Trophoblast cell (in vitro differentiated cells and primary cell): ENCODE results near the gene MELK.

ENCODE experiments used
- DNase-seq, 2 donors: peaks; one replicate each; pipeline ENCODE4 v3.0.0-alpha.2; 2016
- H2AFZ ChIP-seq: 2 replicates; pipeline ENCODE4 v1.6.1; 2013; ENCODE audit warnings: low read length, moderate library complexity, mild to moderate bottlenecking; ENCODE audit not compliant: insufficient read depth, poor library complexity
- H2AK5ac ChIP-seq: 2 replicates; pipeline ENCODE4 v1.6.1; 2013; ENCODE audit warnings: mild to moderate bottlenecking, low read length
- H2BK120ac ChIP-seq: 2 replicates; pipeline ENCODE4 v1.6.1; 2013; ENCODE audit warnings: low read length, mild to moderate bottlenecking, moderate library complexity; ENCODE audit not compliant: insufficient read depth, poor library complexity
- H2BK12ac ChIP-seq: 2 replicates; pipeline ENCODE4 v1.6.1; 2013; ENCODE audit warnings: mild to moderate bottlenecking, low read length, moderate library complexity
- H2BK5ac ChIP-seq: 2 replicates; pipeline ENCODE4 v1.6.1; 2013; ENCODE audit warnings: low read length, low read depth, moderate library complexity, mild to moderate bottlenecking; ENCODE audit not compliant: poor library complexity
- H3K14ac ChIP-seq: 2 replicates; pipeline ENCODE4 v1.6.1; 2013; ENCODE audit warnings: mild to moderate bottlenecking, low read length
- H3K18ac ChIP-seq: 2 replicates; pipeline ENCODE4 v1.6.1; 2013; ENCODE audit warnings: mild to moderate bottlenecking, low read length
- H3K23ac ChIP-seq: 2 replicates; pipeline ENCODE4 v1.6.1; 2013; ENCODE audit warnings: low read length
- H3K27ac ChIP-seq: 2 replicates; pipeline ENCODE4 v1.5.1; 2013; ENCODE audit warnings: low read depth, mild to moderate bottlenecking, inconsistent platforms, low read length, moderate library complexity
- H3K27me3 ChIP-seq: 2 replicates; pipeline ENCODE4 v1.6.1; 2013; ENCODE audit warnings: inconsistent platforms, mild to moderate bottlenecking, low read length, moderate library complexity; ENCODE audit not compliant: insufficient read depth
- H3K36me3 ChIP-seq, 2 experiments: 1 replicate in 1 of 2; 2 replicates in 1 of 2; pipeline ENCODE4 v1.6.1; 2013; ENCODE audit warnings: low read length in 2 of 2, mild to moderate bottlenecking in 2 of 2, moderate library complexity in 1 of 2; ENCODE audit not compliant: insufficient read depth in 2 of 2, control insufficient read depth in 1 of 2
- H3K4ac ChIP-seq: 2 replicates; pipeline ENCODE4 v1.6.1; 2013; ENCODE audit warnings: low read depth, mild to moderate bottlenecking, low read length, moderate library complexity
- H3K4me1 ChIP-seq, 2 experiments: 1 replicate in 1 of 2; 2 replicates in 1 of 2; pipeline ENCODE4 v1.6.1; 2013; ENCODE audit warnings: low read length in 2 of 2, mild to moderate bottlenecking in 2 of 2, moderate library complexity in 1 of 2; ENCODE audit not compliant: insufficient read depth in 2 of 2, control insufficient read depth in 1 of 2
- H3K4me2 ChIP-seq: 2 replicates; pipeline ENCODE4 v1.6.1; 2013; ENCODE audit warnings: inconsistent platforms, mild to moderate bottlenecking, low read length, moderate library complexity
- H3K4me3 ChIP-seq: 2 replicates; pipeline ENCODE4 v1.5.1; 2013; ENCODE audit warnings: mild to moderate bottlenecking, low read depth, low read length, inconsistent platforms
- H3K79me1 ChIP-seq: one replicate; pipeline ENCODE4 v1.6.1; 2013; ENCODE audit warnings: low read length
- H3K79me2 ChIP-seq: 2 replicates; pipeline ENCODE4 v1.6.1; 2013; ENCODE audit warnings: low read length, mild to moderate bottlenecking; ENCODE audit not compliant: control insufficient read depth, insufficient read depth, poor library complexity
- H3K9ac ChIP-seq: 2 replicates; pipeline ENCODE4 v1.6.1; 2013; ENCODE audit warnings: mild to moderate bottlenecking, low read length
- H3K9me3 ChIP-seq: 2 replicates; pipeline ENCODE4 v1.6.1; 2013; ENCODE audit warnings: low read depth, mild to moderate bottlenecking, control low read depth, inconsistent platforms, low read length; ENCODE audit not compliant: insufficient read depth
- H4K12ac ChIP-seq: 2 replicates; pipeline ENCODE4 v1.6.1; 2013; ENCODE audit warnings: low read depth, mild to moderate bottlenecking, low read length, moderate library complexity
- H4K8ac ChIP-seq: 2 replicates; pipeline ENCODE4 v1.6.1; 2013; ENCODE audit warnings: low read depth, mild to moderate bottlenecking, low read length, moderate library complexity
- H4K91ac ChIP-seq: one replicate; pipeline ENCODE4 v1.6.1; 2013; ENCODE audit warnings: low read depth, mild to moderate bottlenecking, low read length, moderate library complexity
- WGBS: extraction: QIAGEN DNeasy Blood & Tissue Kit; methylation state at CpG from one replicate; pipeline ENCODE4 v1.1.7; 2013; ENCODE audit warnings: missing lambda C conversion rate; ENCODE audit not compliant: insufficient read length, insufficient coverage; ENCODE audit errors: extremely low coverage; 5-methylcytosine and 5-hydroxymethylcytosine counted together

MELK gene

DNA sequence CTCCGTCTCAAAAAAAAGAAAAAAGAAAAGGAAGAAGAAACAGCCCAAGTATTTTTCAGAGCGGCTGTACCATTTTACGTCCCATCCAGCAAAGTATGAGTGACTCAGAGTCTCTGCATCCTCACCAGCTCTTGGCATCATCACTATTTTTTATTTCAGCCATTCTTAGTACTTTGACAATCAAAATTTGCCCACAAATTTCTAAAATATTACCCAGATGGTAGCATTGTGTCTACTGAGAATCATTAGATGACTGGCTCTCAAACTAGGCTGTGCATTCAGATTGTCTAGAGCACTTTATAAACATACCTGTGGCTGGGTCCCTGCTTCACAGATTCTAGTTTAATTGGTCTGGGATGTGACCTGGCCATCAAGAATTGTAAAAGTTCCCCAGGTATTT, 21.6 kb upstream of the MELK start:
- Histone ChIP-seq H3K4me2 (no peak overlapping the region), H2AK5ac (no peak overlapping the region), H2BK5ac (no peak overlapping the region), H3K23ac (no peak overlapping the region), H4K12ac (no peak overlapping the region), H4K8ac (no peak overlapping the region), H3K79me1 (no peaks in the 10 kb centered on the region), H3K36me3 (no peaks in the 10 kb centered on the region), H2AFZ (no peak overlapping the region), H3K4me1 (peaks cover 2 to 5% of the 10 kb centered on the region in 2 experiments), H2BK120ac (no peak overlapping the region), H3K27ac (no peak overlapping the region), H3K9me3 (no peaks in the 10 kb centered on the region), H3K9ac (no peak overlapping the region), H3K4ac (no peak overlapping the region), H4K91ac (no peak overlapping the region), H3K4me3 (no peak overlapping the region), H3K27me3 (no peaks in the 10 kb centered on the region), H2BK12ac (no peak overlapping the region), H3K79me2 (no peaks in the 10 kb centered on the region), H3K18ac (no peak overlapping the region), H3K14ac (no peak overlapping the region)
- no CpG with 5 or more reads among the region's 3 CpGs for WGBS
- peak in 1 of 2 donors; percentile 17 for DNase-seq

DNA sequence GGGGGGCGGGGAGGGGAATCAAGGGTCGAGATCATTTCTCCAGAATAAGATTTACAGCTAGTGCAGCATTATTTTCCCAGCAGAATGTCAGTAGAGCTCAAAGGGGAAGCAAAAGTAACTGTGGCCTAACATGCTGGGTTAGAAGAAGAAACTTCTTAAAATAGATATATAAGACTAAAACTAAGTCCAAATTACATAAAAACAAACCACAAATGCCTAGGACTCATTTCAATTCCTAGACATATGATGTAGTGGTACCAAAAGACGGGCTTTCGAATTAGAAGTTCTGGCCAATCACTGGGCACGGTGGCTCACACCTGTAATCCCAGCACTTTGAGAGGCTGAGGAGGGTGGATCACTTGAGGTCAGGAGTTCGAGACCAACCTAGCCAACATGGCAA, 20.8 kb upstream of the MELK start:
- no peak for DNase-seq
- H4K8ac ChIP-seq = no peak overlapping the region
- H4K12ac ChIP-seq = no peak overlapping the region
- no peaks in the 10 kb centered on the region for H3K79me1 ChIP-seq
- H3K79me2 ChIP-seq = no peaks in the 10 kb centered on the region
- no peak overlapping the region for H2BK120ac ChIP-seq
- no peak overlapping the region for H3K4ac ChIP-seq
- H3K9ac ChIP-seq = no peak overlapping the region
- H3K4me2 ChIP-seq = no peak overlapping the region
- H4K91ac ChIP-seq = no peak overlapping the region
- no peaks in the 10 kb centered on the region for H3K9me3 ChIP-seq
- H3K14ac ChIP-seq = no peak overlapping the region
- no peak overlapping the region for H3K4me3 ChIP-seq
- H2BK5ac ChIP-seq = no peak overlapping the region
- no peak overlapping the region for H2AFZ ChIP-seq
- no peak overlapping the region for H2BK12ac ChIP-seq
- H3K4me1 ChIP-seq = peaks cover 2 to 5% of the 10 kb centered on the region in 2 experiments
- no CpG with 5 or more reads among the region's 6 CpGs for WGBS
- H2AK5ac ChIP-seq = no peak overlapping the region
- no peak overlapping the region for H3K23ac ChIP-seq
- H3K27me3 ChIP-seq = no peaks in the 10 kb centered on the region
- H3K18ac ChIP-seq = no peak overlapping the region
- no peaks in the 10 kb centered on the region for H3K36me3 ChIP-seq
- no peak overlapping the region for H3K27ac ChIP-seq

DNA sequence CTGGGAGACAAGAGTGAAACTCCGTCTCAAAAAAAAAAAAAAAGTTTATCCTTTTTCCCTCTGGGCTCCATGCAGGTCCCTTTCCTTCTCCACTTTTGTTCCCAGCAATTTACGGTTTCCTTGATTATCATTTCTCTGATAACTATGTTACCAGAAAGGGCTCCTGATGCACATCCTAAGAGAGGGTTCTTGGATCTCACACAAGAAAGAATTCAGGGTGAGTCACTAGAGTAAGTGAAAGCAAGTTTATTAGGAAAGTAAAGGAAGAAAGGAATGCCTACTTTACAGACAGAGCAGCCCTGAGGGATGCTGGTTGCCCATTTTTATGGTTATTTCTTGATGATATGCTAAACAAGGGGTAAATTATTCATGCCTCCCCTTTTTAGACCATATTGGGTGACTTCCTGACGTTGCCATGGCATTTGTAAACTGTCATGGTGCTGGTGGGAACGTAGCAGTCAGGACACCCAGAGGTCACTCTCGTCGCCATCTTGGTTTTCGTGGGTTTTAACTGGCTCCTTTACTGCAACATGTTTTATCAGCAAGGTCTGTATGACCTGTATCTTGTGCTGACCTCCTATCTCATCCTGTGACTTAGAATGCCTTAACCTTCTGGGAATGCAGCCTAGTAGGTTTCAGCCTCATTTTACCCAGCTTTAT, 13.5 kb upstream of the MELK start:
- Histone ChIP-seq H3K4me3 (no peak overlapping the region), H3K36me3 (no peaks in the 10 kb centered on the region), H3K9ac (no peak overlapping the region), H2BK5ac (peak overlapping the region; percentile 8), H3K79me2 (no peaks in the 10 kb centered on the region), H3K4me1 (peaks cover 8 to 12% of the 10 kb centered on the region in 2 experiments), H3K14ac (no peak overlapping the region), H3K4me2 (no peak overlapping the region), H3K4ac (no peak overlapping the region), H2AFZ (no peak overlapping the region), H2BK120ac (no peak overlapping the region), H4K8ac (no peak overlapping the region), H2AK5ac (no peak overlapping the region), H3K18ac (no peak overlapping the region), H4K12ac (no peak overlapping the region), H3K27me3 (no peaks in the 10 kb centered on the region), H3K79me1 (peaks cover 12% of the 10 kb centered on the region), H2BK12ac (peak overlapping the region; percentile 28), H3K9me3 (no peaks in the 10 kb centered on the region), H4K91ac (no peak overlapping the region), H3K23ac (no peak overlapping the region), H3K27ac (peak overlapping the region; percentile 57)
- DNase-seq = peak; percentile 82 to 92
- WGBS = no CpG with 5 or more reads among the region's 7 CpGs

DNA sequence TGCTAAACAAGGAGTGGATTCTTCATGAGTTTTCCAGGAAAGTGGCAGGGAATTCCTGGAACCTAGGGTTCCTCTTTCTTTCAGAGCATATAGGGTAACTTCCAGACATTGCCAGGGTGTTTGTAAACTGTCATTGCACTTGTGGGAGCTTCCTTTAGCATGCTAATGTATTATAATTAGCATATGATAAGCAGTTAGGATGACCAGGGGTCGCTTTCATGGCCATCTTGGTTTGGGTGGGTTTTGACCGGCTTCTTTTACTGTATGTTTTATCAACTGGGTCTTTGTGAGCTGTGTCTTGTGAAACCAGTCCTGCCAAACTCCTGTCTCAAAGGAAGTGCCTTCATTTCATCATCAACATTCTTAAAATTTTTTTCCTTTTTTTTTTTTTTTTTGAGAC, 11.9 kb upstream of the MELK start:
- no peak overlapping the region for H3K4ac ChIP-seq
- H2BK12ac ChIP-seq = no peak overlapping the region
- H3K79me1 ChIP-seq = peaks cover 12% of the 10 kb centered on the region
- H3K4me1 ChIP-seq = peaks cover 8 to 12% of the 10 kb centered on the region in 2 experiments
- peak in 1 of 2 donors; percentile 83 for DNase-seq
- no peak overlapping the region for H3K18ac ChIP-seq
- peak overlapping the region; percentile 57 for H3K27ac ChIP-seq
- no peaks in the 10 kb centered on the region for H3K36me3 ChIP-seq
- H2AK5ac ChIP-seq = no peak overlapping the region
- H2BK120ac ChIP-seq = no peak overlapping the region
- peak overlapping the region; percentile 83 for H4K91ac ChIP-seq
- peak overlapping the region; percentile 75 for H4K8ac ChIP-seq
- H3K14ac ChIP-seq = peak overlapping the region; percentile 59
- no peak overlapping the region for H3K9ac ChIP-seq
- no CpG with 5 or more reads among the region's 2 CpGs for WGBS
- no peak overlapping the region for H3K4me3 ChIP-seq
- H3K23ac ChIP-seq = no peak overlapping the region
- H2AFZ ChIP-seq = no peak overlapping the region
- H3K4me2 ChIP-seq = peak overlapping the region; percentile 56
- no peaks in the 10 kb centered on the region for H3K9me3 ChIP-seq
- no peaks in the 10 kb centered on the region for H3K79me2 ChIP-seq
- peak overlapping the region; percentile 85 for H2BK5ac ChIP-seq
- no peaks in the 10 kb centered on the region for H3K27me3 ChIP-seq
- H4K12ac ChIP-seq = no peak overlapping the region
